PC-3 (cell line): ENCODE results near the gene RPL13. TPM values are rescaled to one million over a fixed set of nuclear protein-coding genes. Genes with fewer than 3 reads are reported as not detected.
A peak's percentile ranks its signal among the peaks of the same experiment; 100 is the strongest.

Experiments used
- ATAC-seq: fragments of 200-7000 bp; cut with Tn5 transposase; 2 replicates; pipeline ENCODE4 v1.9.1; 2020; ENCODE audit warnings: mild to moderate bottlenecking, moderate library complexity
- BruUV-seq: library from RNA; stranded (reverse); fragments of 400-500 nt; replicated peaks from 2 replicates; lab custom pipeline; 2021; lab: Mats Ljungman, UMichigan
- CTCF ChIA-PET: fragments of 300-600 bp; sonication (Branson Sonifier 250); formaldehyde crosslinking; loops from one replicate; lab custom pipeline; 2022; ENCODE audit warnings: antibody characterized with exemption; lab: Charles Lee
- POLR2A ChIA-PET: fragments of 300-600 bp; sonication (Branson Sonifier 250); formaldehyde crosslinking; loops from one replicate; lab custom pipeline; 2022; ENCODE audit warnings: antibody characterized with exemption; ENCODE audit not compliant: unreplicated experiment; lab: Charles Lee
- DNase-seq: peaks from one replicate; pipeline ENCODE4 v3.0.0-alpha.2; 2015
- H2AFZ ChIP-seq: fragments of 300-600 bp; sonication (generic); 2 replicates; pipeline ENCODE4 v1.6.0; 2016; ENCODE audit warnings: antibody characterized with exemption, low read length
- H3F3A ChIP-seq: fragments of 300-600 bp; sonication (generic); one replicate; pipeline ENCODE4 v1.6.0; 2017; ENCODE audit warnings: antibody characterized with exemption, low read length, control low read depth, mild to moderate bottlenecking; ENCODE audit not compliant: unreplicated experiment
- H3K27ac ChIP-seq: fragments of 300-600 bp; sonication (generic); 2 replicates; pipeline ENCODE4 v1.5.1; 2016; ENCODE audit warnings: mild to moderate bottlenecking, low read length
- H3K27me3 ChIP-seq: fragments of 300-600 bp; sonication (generic); 2 replicates; pipeline ENCODE4 v1.6.1; 2016; ENCODE audit warnings: low read length, mixed read lengths
- H3K36me3 ChIP-seq: fragments of 300-600 bp; sonication (generic); 2 replicates; pipeline ENCODE4 v1.6.1; 2016; ENCODE audit warnings: low read depth, mixed run types, low read length, mixed read lengths
- H3K4me1 ChIP-seq: fragments of 300-600 bp; sonication (generic); 2 replicates; pipeline ENCODE4 v1.5.1; 2016; ENCODE audit warnings: low read length; ENCODE audit not compliant: insufficient read depth
- H3K4me2 ChIP-seq: fragments of 300-600 bp; sonication (generic); 2 replicates; pipeline ENCODE4 v1.6.0; 2016; ENCODE audit warnings: low read length
- H3K4me3 ChIP-seq: fragments of 300-600 bp; sonication (generic); 2 replicates; pipeline ENCODE4 v1.5.1; 2016; ENCODE audit warnings: mild to moderate bottlenecking, low read length, mixed read lengths
- H3K79me2 ChIP-seq: fragments of 300-600 bp; sonication (generic); 2 replicates; pipeline ENCODE4 v1.6.1; 2017; ENCODE audit warnings: low read length, mixed read lengths
- H3K9ac ChIP-seq: fragments of 300-600 bp; sonication (generic); 2 replicates; pipeline ENCODE4 v1.6.0; 2016; ENCODE audit warnings: mild to moderate bottlenecking, low read length
- H3K9me2 ChIP-seq: fragments of 300-600 bp; sonication (generic); replicated peaks from 2 replicates; pipeline ENCODE4 v1.6.1; 2016; ENCODE audit warnings: mixed run types, low read length, mixed read lengths
- H3K9me3 ChIP-seq: fragments of 300-600 bp; sonication (generic); 2 replicates; pipeline ENCODE4 v1.6.1; 2016; ENCODE audit warnings: low read length, mixed read lengths
- H4K20me1 ChIP-seq: fragments of 300-600 bp; sonication (generic); 2 replicates; pipeline ENCODE4 v1.6.1; 2016; ENCODE audit warnings: low read length, mixed read lengths
- CTCF ChIP-seq: fragments of 300-600 bp; sonication (generic); conservative IDR thresholded peaks from 2 replicates; pipeline ENCODE4 v1.5.1; 2017; ENCODE audit warnings: antibody characterized with exemption, low read depth, mild to moderate bottlenecking, low read length
- EZH2 ChIP-seq: fragments of 300-600 bp; sonication (generic); IDR thresholded peaks from one replicate; pipeline ENCODE4 v1.6.1; 2017; ENCODE audit warnings: antibody characterized with exemption, mild to moderate bottlenecking, low read length; ENCODE audit not compliant: unreplicated experiment
- EZH2phosphoT487 ChIP-seq: fragments of 300-600 bp; sonication (generic); IDR thresholded peaks from 2 replicates; pipeline ENCODE4 v1.6.1; 2018; ENCODE audit warnings: mild to moderate bottlenecking, antibody characterized with exemption, low read length, borderline replicate concordance
- intact Hi-C: fragments of 100-400 bp; cut with micrococcal nuclease; formaldehyde crosslinking; loops from 2 replicates; pipeline ENCODE4 v1.9.0; 2023
- total RNA-seq: library from RNA; depleted of rRNA; stranded (reverse); fragments of >200 nt; gene quantifications from 2 replicates; pipeline ENCODE4 v1.2.3, GENCODE V29; 2014

RPL13 gene
- total RNA-seq, 1 experiment from 2014 or later, result 3,236 TPM

GRCh38 chr16:89557690-89558490, 2.6 kb upstream of the RPL13 start:
- no peaks in the 10 kb centered on the region for H3K27me3 ChIP-seq
- no peak overlapping the region for H2AFZ ChIP-seq
- no peaks in the 10 kb centered on the region for H3K9me3 ChIP-seq
- peaks cover 24% of the 10 kb centered on the region for H3K4me1 ChIP-seq
- TF ChIP-seq EZH2 (no peak), CTCF (no peak; the same call in 1 of the 2 replicates), EZH2phosphoT487 (no peak)
- no peak overlapping the region for H3K4me2 ChIP-seq
- no peak overlapping the region for H3K9ac ChIP-seq
- peaks cover 29% of the 10 kb centered on the region for H3K79me2 ChIP-seq
- ChIA-PET POLR2A (no interaction called here), CTCF (no interaction called here)
- ATAC-seq (no peak), DNase-seq (no peak)
- H3K9me2 ChIP-seq, result no peaks in the 10 kb centered on the region
- BruUV-seq, result no TSS peak
- no peak overlapping the region for H3K27ac ChIP-seq
- H3K4me3 ChIP-seq, result no peak overlapping the region
- H4K20me1 ChIP-seq, result peaks cover 20% of the 10 kb centered on the region
- H3F3A ChIP-seq, result peaks cover 10% of the 10 kb centered on the region
- H3K36me3 ChIP-seq, result peaks cover 22% of the 10 kb centered on the region
- intact Hi-C loops, result no loop called here

GRCh38 chr16:89561142-89561883, 831 bp downstream of the RPL13 start:
- Histone ChIP-seq H3K4me1 (peaks cover 52% of the 10 kb centered on the region), H3K27ac (peak overlapping the region; percentile 93), H3K9me2 (no peaks in the 10 kb centered on the region), H3K27me3 (no peaks in the 10 kb centered on the region), H3K4me3 (peak overlapping the region; percentile 99), H3K36me3 (peaks cover 41% of the 10 kb centered on the region), H3K9me3 (no peaks in the 10 kb centered on the region), H3K79me2 (peaks cover 41% of the 10 kb centered on the region), H3F3A (peaks cover 18% of the 10 kb centered on the region), H3K9ac (peak overlapping the region; percentile 99), H2AFZ (no peak overlapping the region), H3K4me2 (peak overlapping the region; percentile 99), H4K20me1 (peaks cover 41% of the 10 kb centered on the region)
- BruUV-seq, result no TSS peak
- intact Hi-C loops, result no loop called here
- TF ChIP-seq EZH2phosphoT487 (no peak), EZH2 (no peak), CTCF (no peak)
- ChIA-PET CTCF (no interaction called here), POLR2A (no interaction called here)
- DNase-seq (no peak), ATAC-seq (no peak)
